NCI-H1417 treated with DMSO at 0.1 percent for 48 hours (cell line): ENCODE data around the gene HOXD10.

Experiments used
- DNase-seq: peaks from one replicate; lab custom pipeline; 2025; lab: John Stamatoyannopoulos, UW

Gene HOXD10

DNA sequence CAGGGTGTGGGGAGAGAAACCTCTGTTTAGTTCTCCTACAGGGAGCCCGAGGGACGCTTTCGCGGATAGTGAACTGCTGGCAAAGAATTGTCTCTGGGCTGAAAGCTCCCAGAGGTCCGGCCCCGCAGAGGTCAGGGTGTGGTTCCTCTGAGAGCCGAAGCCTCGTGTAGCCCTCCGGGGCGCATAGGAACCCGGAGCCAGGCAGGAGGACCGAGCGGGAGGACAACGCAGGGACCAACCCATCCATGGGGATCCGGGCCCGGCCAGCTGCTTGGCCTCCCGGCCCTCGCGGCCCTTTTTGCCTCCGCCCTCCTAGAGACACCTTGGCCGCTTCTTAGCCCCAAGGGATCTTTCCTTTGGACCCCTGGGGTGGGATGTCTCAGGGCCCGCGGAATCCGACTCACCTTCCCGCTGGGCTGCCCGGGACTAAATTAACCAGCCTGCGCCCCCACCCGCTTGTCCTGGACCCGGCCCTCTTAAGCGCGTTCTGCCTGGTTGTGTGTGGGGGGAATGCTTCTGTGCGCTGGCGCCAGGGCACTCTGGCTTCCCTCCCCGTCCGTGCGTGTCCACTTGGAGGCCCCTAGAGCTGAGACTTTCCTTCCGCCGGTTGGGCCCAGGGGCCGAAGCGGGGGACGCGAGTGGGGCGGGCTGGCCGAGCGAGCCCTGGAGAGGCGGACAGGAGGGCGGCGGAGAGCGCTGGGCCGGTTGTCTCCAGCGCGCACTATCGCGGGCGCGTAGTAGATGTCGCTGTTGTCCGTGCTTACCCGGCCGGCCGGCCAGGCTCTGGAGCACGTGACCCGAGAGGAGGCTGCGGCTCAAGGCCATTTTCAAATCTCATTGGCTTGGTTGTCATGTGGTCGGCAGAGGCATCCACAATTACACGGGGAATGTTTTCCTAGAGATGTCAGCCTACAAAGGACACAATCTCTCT is at the start of gene HOXD10:
TSS of gene HOXD10 (plus strand) at position 896 of the 931 bp plus-strand sequence. CDS start 56 bp downstream, outside the sequence.
- no peak for DNase-seq

DNA sequence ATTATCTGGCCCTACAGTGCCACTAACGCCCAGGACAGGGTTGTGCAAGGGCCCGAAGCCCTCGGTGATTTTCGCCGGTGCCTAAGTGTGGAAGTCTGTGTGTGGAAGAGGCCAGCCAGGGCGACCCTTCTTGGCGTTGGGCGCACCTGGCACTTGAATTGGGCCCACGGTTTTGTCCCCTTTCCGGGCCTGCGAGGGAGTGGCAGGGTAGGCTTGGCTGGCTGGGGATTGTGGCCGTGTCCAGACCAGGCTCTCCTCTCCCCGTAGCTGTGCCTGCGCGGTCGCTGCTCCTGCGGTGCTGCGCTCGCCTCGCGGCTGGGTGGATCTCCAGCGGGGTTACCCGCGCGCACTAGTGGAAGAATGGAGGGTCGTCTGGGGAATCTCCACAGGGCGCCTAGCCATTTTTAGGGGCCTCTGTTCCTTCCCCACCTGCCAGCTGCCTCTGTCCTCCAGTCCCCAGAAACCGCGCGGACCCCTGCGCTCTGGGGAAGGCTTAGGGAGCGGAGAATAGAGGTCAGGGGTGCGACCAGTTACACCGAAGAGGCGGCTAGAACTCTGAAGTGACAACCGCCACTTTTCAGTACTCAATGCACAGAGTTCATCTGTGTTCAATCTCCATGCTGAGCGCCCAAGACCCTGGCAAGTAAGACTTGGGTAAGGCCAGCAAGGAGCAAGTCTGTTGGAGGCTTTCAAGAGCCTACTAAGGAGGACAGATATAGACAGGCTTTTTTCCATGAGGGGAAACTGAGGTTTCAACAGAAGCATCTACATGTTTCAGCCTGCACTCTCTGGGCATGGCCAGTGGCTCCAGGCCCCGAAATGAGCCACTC is 48.8 kb upstream of the HOXD10 start:
- no peak for DNase-seq

DNA sequence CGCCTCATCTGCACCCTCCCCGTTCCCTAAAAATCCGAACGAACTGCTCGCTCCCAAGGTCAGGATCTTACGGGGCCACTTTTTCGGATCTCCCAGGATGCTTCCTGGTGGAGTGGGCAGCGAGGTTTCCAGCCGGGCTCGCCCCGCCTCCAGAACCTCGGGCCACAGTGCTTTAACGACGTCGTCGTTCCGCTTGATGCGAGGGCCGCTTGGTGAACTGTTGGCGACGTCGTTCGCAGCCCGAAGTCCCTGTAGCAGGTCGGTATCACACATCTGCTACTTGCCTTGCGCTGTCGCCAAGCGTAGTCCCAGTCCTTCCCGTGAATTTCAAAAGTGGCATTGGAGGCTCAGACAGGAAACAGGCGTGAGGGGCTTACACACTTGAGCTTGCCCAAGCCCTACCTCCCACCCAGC is 48.2 kb upstream of the HOXD10 start:
- DNase-seq: no peak

DNA sequence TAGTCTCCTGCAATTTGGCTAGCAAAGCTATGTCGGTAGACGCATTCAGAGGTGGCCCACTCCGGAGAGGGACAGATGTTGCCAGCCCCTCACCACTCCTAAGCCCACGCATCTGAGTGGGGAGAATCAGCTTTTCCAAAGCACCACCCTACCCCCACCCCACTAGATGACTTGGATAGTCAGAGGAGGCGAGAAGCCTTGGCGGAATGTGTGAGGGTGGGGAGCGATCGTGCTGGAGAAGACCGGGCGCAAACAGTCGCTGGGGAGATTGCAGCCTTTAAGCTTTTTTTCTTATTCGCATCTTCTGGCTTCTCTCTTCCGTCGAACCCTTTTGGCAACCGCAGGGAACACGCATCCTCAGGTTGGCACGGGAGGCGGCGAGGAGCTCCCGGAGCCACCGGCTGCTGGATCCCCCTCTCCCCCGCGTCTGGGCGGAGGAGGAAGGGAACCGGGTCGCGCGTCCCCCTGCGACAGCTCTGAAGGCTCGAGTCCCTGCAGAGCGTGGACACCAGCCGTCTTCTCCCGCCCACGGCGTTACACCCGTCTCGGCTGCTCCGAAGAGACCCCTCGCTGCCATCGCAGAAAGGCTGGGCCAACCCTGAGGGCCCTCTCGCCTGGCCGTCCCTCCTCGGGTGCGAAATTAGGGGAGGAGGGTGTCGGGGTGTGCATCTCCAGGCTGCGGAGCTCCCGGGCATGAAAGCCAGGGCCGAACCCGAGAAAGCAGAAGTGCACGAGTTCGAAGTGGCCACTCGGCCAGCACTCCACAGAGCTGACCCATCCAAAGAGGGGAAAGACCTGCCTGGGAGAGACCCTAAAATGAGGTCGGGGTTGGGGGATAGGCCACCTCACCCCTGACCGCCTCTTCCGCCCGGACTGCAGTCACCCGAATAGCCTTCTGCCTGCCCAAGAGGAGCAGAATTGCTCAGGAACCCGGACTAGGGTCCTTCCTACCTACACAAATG is 45.0 kb upstream of the HOXD10 start:
- no peak for DNase-seq

DNA sequence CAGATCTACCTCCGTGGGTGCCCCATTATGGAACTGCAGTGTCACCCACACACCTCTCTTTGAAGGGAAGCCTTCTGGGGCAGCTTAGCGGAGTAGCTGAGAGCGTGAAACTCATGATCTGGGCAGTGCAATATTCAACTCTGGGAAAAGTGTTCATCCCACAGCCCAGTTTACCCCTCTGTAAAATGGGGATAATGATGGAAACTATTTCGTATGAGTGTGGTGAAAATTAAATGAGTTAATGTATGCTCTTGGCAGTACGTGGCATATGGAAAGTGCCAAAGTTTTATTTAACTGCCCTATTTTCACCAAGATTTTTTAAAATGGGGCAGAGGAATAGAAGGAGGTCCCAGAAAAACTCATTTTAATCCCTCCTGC is 44.3 kb upstream of the HOXD10 start:
- DNase-seq: no peak

DNA sequence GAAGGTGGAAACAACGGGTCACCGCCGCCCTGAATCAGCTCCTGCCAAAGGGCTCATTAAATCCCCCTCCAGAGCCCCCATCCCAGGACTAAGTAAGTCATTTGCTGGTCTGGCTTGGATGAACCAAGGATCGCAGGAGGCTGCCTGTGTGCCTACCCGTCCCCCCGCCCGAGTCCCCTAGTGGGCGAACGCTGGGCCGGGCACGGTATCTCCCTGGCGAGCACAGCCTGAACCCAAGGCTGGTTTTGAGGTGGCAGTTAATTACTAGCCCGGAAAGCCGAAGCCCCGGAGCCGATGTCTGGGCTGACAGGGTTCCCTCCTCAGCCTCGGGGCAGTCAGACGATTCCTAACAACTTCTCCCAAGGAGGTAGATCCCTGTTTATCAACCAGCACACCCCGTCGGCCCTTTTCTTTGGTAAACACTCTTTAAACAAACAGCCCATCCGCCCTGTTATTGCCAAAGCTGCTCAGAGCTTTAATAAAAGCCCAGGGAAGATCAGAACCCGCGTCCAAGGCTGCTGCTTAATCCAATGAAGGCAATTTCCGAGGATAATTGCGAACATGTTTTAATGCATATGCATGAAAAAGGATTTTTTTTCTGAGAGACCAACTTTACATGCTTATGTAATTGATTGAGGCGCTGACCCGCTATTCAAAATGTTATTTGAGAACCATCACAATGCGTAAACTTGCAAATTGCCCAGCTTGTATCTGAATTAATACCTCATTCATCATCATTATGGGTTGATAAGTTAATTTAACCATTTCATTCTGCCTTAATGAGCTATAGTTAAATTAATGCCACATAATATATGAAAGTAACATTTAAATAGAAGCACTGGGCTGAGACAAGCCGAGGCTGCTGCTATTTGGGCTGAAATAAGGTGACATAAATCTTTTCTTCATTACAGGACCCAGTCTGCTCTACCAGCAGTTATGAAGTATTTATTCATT is 43.4 kb upstream of the HOXD10 start:
- no peak for DNase-seq

DNA sequence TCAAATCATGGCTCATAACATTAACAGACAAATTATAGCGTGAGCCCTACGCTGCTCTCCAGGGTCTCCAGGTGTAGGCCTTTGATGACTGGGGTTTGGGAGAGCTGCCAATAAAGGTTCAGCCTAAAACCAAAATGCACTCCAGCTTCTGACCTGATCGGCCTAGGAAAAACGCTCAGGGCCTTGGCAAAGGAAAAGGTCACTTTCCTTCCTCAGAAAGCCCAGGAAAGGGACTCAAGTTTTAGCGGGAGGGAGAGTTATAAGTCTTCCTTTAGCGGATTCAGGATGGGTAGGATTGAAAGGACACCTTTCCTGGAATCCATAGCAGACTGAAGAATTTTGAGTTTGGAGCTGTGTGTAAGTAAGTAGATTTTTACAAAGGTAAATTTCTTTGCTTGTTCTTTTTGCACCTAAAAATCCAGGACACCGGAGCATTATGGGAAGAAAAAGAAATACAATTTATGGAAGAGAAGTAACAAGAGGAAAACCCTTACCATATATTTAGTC is 41.6 kb upstream of the HOXD10 start:
- no peak for DNase-seq

DNA sequence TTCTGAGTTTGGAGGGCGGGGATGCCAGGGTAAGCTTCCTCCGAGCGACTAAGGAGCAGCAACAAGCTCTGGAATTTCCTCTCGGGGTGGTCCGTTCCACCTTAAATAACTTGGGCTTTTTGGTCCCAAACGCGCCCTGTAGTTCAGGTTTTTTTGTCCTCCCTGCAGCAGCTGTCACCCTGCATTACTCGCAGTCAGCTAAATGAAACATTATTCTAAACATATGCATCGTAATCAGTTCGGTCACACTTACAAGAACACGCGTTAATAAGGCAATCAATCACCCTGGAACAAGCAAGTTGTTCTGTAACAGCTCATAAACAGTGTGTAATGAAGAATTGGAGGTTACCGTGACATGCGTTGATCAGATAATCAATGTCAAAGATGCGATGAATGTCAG is 41.1 kb upstream of the HOXD10 start:
- no peak for DNase-seq

DNA sequence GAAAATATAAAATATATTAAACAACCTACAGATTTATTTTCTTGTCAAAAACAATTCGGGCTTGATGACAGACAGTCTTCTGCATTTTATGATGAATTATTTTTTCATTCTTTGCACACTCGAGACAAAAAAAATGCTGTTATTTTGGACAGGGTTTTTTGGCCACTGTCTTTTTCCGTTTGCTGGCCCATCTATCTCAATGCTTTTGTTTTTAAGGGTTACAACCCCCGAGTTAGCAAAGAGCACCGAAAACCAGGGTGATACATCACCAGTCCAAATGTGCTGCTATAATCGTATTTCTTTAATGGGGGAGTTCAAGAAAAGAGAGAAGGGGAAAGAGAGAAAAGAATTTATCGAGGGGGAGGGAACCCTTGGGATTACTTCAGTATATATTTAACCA is 40.5 kb upstream of the HOXD10 start:
- no peak for DNase-seq

DNA sequence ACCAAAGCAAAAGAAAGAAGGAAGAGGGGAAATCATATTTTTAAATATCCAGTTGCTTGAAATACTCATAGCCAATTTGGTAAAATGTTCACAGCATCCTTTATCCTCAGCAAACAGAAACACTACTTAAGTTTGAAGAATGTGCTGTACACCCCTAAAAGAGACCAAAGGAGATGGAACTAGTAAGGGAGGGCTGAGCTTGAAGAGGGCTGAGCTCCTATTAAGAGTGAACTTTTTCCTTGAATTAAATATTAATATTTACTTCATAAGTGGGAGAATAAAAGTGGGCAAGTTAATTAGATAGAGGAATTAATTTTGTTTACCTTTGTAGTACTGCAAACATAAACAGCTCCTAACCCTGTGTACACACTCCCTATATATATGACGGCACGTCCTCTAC is 39.8 kb upstream of the HOXD10 start:
- no peak for DNase-seq

DNA sequence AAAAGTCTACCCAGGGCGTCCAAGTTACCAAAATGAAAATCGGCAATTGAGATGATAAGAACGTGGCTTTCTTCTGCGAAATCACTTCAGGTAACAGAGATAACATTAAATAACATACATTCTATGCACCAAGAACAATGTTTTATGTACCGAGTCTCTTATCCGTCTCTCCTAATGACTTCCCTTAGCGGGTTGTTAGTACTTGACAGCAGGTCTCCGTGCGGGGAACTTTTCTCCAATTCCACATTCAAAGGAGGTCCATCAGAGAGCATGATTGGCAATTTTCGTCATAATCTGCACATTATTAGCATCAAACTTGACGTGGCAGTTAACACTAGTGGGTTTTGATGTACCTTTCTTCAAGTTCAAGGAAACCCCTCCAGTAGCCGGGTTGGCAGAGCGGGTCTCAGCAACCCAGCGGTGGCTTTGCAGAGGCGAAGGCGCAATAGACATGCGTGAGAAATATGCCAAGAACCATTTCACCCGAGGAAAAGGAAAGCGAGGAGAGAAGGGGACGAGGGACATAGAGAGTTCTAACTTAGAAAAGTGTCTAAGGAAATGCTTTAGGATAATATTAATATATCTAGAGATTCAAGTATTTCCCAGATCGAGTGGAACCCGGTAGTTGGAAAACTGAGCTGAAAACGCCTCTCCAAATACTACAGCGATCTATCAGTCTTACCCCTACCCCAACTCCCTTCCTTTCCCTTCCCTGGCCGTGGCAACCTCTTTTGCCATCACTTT is 37.9 kb upstream of the HOXD10 start:
- DNase-seq: no peak

DNA sequence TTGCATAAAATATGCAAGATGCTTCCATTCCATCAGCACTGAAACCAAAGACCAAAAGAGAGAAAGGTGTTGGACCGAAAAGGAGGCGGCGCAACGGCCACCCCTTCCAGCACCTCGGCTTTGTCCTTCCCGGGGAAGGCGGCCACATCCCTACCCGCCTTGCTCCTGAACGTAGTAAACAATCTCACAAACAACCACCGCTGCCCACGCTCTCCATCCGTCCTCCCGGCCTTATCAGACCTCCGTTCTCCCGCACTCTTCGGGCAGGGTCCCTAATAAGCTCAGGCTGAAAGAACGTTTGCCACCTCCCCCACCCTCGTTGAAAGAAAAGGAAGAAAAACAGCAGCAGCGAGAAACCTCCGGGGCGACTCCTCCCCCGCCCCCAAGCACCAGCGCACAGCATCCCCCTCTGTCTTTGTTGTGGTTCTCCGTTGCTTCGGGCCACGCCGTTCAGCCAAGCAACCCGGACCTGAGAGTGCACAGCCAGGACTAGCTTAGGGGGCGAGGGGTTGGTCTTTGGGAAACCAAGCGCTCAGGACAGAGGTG is 37.2 kb upstream of the HOXD10 start:
- no peak for DNase-seq

DNA sequence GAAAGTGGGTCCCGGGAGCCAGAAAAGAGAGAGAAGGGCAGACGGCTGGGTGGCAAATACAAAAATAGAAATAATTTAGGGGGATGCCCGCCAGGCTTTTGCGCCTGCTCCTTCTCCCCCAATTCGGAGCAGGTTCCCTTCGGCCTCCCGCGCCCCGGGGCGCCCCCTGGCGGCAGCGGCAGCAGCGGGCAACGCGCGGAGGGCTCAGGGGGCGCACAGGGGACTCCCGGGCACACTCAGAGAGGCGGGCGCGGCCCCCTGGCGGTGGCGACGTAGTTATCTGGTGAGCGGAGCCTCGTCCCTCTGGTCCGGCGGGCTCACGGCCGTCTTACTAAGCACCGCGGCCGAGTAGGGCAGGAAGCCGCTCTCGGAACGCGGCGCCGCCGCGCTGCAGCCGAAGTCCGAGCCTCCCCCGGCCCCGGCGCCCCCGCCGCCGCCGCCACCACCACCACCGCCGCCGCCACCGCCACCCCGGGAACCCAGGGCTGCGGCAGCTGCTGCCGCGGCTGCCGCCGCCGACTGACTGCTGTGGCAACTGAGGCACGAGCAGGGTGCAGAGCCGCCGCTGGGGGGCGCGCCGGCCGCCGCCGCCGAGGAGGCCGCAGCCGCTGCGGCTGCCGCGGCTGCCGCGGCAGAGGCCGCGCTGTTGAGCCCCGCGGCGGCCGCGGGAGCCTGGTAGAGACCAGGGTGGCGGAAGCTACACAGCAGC is 36.6 kb upstream of the HOXD10 start:
- peak; percentile 59 for DNase-seq

DNA sequence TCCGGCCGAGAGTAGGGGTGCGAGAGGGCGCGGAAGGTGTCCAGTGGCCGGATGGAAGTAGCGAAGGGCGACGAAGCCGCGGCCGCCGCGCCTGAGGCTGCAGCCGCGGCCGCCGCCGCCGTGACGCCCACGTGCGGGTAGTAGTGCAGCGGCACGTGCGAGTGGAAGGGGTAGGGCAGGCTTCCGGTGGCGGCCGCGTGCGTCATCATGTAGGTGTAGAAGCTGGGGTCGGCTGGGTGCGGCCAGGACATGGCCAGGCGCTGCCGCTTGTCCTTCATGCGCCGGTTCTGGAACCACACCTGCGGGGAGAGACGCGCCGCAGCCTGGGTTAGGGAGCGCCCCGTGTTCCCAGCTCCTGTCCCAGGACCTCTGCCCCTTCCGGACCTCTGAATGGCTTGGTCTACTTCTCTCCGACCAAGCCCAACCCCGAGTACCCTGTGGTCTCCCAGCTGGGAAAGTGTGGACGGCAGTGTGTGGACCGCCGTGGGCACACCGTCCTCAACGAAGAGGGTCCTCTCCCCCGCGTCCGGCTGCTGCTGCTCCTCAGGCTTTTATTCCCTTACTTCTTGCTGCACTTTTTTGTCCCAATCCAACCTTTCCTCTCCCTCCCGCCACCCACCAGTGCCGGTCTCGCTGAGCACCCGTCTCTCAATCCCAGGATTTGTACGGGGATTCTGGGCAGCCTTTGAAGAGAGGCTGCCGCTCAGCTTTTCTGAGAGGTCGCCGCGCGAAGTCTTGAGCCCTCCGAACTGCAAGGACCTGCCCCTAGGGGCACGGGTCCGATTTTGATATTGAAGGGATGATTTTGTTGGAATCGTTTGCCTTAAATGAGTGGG is 35.8 kb upstream of the HOXD10 start:
- no peak for DNase-seq

DNA sequence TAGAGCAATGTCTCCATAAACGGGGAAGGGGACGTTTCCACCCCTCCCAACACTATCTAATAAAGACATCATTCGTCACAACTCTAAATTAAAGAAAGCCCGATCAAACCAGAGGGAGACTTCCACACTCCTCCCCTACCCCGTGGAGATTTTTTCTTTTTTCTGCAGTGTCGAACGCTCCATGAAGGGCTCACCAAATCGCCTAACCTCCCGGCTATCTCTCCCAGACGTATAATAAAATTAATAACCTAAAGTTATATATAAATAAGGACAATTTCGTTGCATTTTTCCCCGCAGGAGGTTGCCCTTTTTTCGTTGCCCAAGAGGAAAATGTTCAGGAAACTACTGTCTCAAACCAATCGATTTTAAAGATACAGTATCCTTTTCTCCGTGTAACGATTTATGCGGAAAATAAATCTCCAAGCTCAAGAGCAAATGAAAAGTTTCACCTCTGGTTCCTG is 35.2 kb upstream of the HOXD10 start:
- no peak for DNase-seq

DNA sequence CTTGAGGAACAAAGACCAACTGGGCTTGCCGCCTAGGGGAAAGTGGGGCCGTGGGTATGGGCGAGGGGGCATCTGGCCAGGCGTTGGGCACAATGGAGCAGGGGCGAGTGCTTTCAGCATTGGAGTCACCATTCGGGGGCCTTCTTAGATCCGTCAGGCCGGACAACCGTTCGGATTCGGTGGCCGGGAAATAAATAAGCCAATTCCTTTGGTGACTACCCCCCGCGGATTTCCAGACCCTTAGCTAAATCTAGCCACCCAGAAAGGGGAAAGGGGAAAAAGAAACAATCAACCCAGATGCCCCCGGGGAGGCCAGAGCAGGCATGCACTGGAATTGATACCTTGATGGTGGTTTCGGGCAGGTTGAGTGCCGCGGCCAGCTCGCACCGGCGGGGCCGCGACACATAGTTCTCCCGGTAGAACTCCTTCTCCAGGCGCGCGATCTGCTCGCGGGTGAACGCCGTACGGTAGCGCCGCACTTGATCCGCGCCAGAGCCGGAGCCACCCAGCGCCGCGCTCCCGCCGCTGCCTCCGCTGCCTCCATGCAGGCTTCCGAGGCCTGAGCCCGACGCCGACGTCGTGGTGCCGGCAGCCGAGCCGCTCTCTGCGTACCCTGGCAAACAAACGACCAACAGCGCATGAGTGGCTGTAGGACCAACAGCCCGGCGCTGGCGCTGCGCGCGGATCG is 34.6 kb upstream of the HOXD10 start:
- no peak for DNase-seq

DNA sequence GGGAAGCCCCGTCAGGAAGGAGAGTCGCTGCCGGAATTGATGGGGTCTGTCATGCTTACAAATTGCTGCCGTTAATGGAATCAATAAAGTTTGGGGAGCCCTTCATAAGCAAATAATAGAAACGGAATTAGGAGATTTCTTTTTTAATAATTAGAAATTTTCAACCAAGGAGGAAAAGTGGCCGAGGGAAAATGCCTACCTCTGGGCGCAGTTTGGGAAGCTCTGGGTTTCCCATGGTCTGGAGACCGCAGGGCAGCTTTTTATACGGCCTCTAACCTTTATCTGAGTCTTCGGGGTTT is 34.1 kb upstream of the HOXD10 start:
- DNase-seq: no peak
